Endothelial cell of umbilical vein (primary cell): ENCODE results near the gene HEMGN. TPM values are rescaled to one million over a fixed set of nuclear protein-coding genes. Genes with fewer than 3 reads are reported as not detected.

Source experiments
- BruUV-seq: library from RNA; stranded (reverse); fragments of 400-500 nt; replicated peaks from 2 replicates; lab custom pipeline; 2021; lab: Mats Ljungman, UMichigan
- CTCF ChIA-PET: fragments of 300-600, 350-600 bp; sonication (Branson Sonifier 250); formaldehyde crosslinking; loops from one replicate; lab custom pipeline; 2021; ENCODE audit warnings: antibody characterized with exemption, inconsistent platforms; lab: Charles Lee
- POLR2A ChIA-PET: fragments of 300-600, 350-600 bp; sonication (Branson Sonifier 250); formaldehyde crosslinking; loops from one replicate; lab custom pipeline; 2021; ENCODE audit warnings: antibody characterized with exemption, inconsistent platforms; lab: Charles Lee
- DNase-seq: peaks from one replicate; pipeline ENCODE4 v3.0.0-alpha.2; 2011; ENCODE audit warnings: low read depth, low spot score
- FAIRE-seq: peaks from 2 replicates; lab custom pipeline; 2011; peaks lifted over from hg19 to GRCh38; lab: Jason Lieb, UNC
- H2AFZ ChIP-seq: 2 replicates; pipeline ENCODE4 v1.6.0; 2012; ENCODE audit warnings: low read depth, low read length, control low read depth, inconsistent platforms
- H3K27ac ChIP-seq: 2 replicates; pipeline ENCODE4 v1.5.1; 2011; ENCODE audit warnings: low read depth, mild to moderate bottlenecking, control low read depth, low read length, moderate library complexity; ENCODE audit not compliant: insufficient read depth
- H3K27me3 ChIP-seq, 2 experiments: 2 replicates each; pipeline versions ENCODE4 v1.6.0 to v1.6.1; 2011; ENCODE audit warnings: low read length in 2 of 2, mixed read lengths in 1 of 2; ENCODE audit not compliant: control insufficient read depth in 2 of 2, insufficient read depth in 2 of 2
- H3K36me3 ChIP-seq, 2 experiments: 2 replicates in 1 of 2; 3 replicates in 1 of 2; pipeline ENCODE4 v1.5.1; 2011; ENCODE audit warnings: low read length in 2 of 2, mild to moderate bottlenecking in 1 of 2, moderate library complexity in 1 of 2; ENCODE audit not compliant: control insufficient read depth in 2 of 2, insufficient read depth in 2 of 2; ENCODE audit errors: extremely low read depth in 1 of 2
- H3K4me1 ChIP-seq: 3 replicates; pipeline ENCODE4 v1.5.1; 2011; ENCODE audit warnings: mild to moderate bottlenecking, low read length; ENCODE audit not compliant: control insufficient read depth, insufficient read depth; ENCODE audit errors: extremely low read depth
- H3K4me2 ChIP-seq: 2 replicates; pipeline ENCODE4 v1.6.1; 2011; ENCODE audit warnings: low read length, control low read depth, mixed read lengths; ENCODE audit not compliant: insufficient read depth
- H3K4me3 ChIP-seq, 3 experiments: fragments of 200-600 bp in 1 of 3; sonication (generic), shearing (Covaris generic) in 1 of 3; replicated peaks in 1 of 3; 2 replicates each; pipeline ENCODE4 v1.5.1; 2011 to 2016; ENCODE audit warnings: control low read depth in 3 of 3, low read length in 3 of 3, mild to moderate bottlenecking in 2 of 3, inconsistent platforms in 1 of 3, low read depth in 1 of 3, moderate library complexity in 1 of 3; ENCODE audit not compliant: insufficient read depth in 1 of 3
- H3K79me2 ChIP-seq: 2 replicates; pipeline ENCODE4 v1.6.0; 2012; ENCODE audit warnings: low read length, inconsistent platforms; ENCODE audit not compliant: control insufficient read depth, insufficient read depth
- H3K9ac ChIP-seq: replicated peaks from 2 replicates; pipeline ENCODE3; 2011; ENCODE audit warnings: low read length, control low read depth; ENCODE audit not compliant: insufficient read depth; ENCODE audit errors: extremely low read depth
- H3K9me1 ChIP-seq: replicated peaks from 3 replicates; pipeline ENCODE4 v1.6.0; 2011; ENCODE audit warnings: mild to moderate bottlenecking, low read length; ENCODE audit not compliant: control insufficient read depth, insufficient read depth; ENCODE audit errors: extremely low read depth
- H3K9me3 ChIP-seq: replicated peaks from 2 replicates; pipeline ENCODE4 v1.5.1; 2012; ENCODE audit warnings: low read length, inconsistent platforms; ENCODE audit not compliant: control insufficient read depth, insufficient read depth
- H4K20me1 ChIP-seq: replicated peaks from 2 replicates; pipeline ENCODE3; 2011; ENCODE audit warnings: mild to moderate bottlenecking, low read length; ENCODE audit not compliant: control insufficient read depth, insufficient read depth; ENCODE audit errors: extremely low read depth
- EZH2 ChIP-seq: IDR thresholded peaks from 2 replicates; pipeline ENCODE4 v1.6.1; 2012; ENCODE audit warnings: borderline replicate concordance, low read depth, mild to moderate bottlenecking, moderate library complexity, low read length, inconsistent platforms; ENCODE audit not compliant: severe bottlenecking
- GATA2 ChIP-seq: IDR thresholded peaks from 2 replicates; pipeline ENCODE4 v1.7.0; 2011; ENCODE audit warnings: low read depth, mild to moderate bottlenecking, moderate library complexity, mixed read lengths, low read length; ENCODE audit not compliant: insufficient read length, insufficient read depth
- JUN ChIP-seq: IDR thresholded peaks from 2 replicates; pipeline ENCODE4 v1.6.1; 2011; ENCODE audit warnings: borderline replicate concordance, low read depth; ENCODE audit not compliant: insufficient read length, insufficient read depth
- MAX ChIP-seq: IDR thresholded peaks from 2 replicates; pipeline ENCODE4 v1.6.1; 2011; ENCODE audit not compliant: insufficient read depth, insufficient read length
- MYC ChIP-seq: IDR thresholded peaks from one replicate; pipeline ENCODE4 v1.6.1; 2011; ENCODE audit warnings: mild to moderate bottlenecking, low read depth, low read length
- dilution Hi-C: fragments of 300-500 bp; cut with MboI; formaldehyde crosslinking; loops from one replicate; pipeline ENCODE4 v1.15.0; 2019; ENCODE audit warnings: low sequenced_read_pairs; ENCODE audit not compliant: extremely low pct_ligation_motif_present
- intact Hi-C: fragments of 100-400 bp; cut with micrococcal nuclease; formaldehyde crosslinking; loops from one replicate; pipeline ENCODE4 v1.10.0; 2022
- polyA plus RNA-seq, 4 experiments: library from polyadenylated mRNA; depleted of rRNA in 3 of 4; stranded (reverse) in 3 of 4; unstranded in 1 of 4; fragments of >200 nt; gene quantifications; 2 replicates each; pipeline versions ENCODE4 v1.2.1 to v1.2.3, GENCODE V29; 2011 to 2012; ENCODE audit warnings: missing spikeins in 1 of 4
- total RNA-seq: library from RNA; stranded (reverse); gene quantifications from 2 replicates; pipeline ENCODE4 v1.2.3, GENCODE V29; 2021
- TF ChIP-seq, protein P1 (sequence below), 2 donors: IDR thresholded peaks; 1 replicate in 1 of 2; 2 replicates in 1 of 2; pipeline ENCODE4 v1.5.1; 2011; ENCODE audit warnings: low read length in 2 of 2, mild to moderate bottlenecking in 2 of 2, moderate library complexity in 2 of 2, control low read depth in 1 of 2, inconsistent platforms in 1 of 2, low read depth in 1 of 2; ENCODE audit not compliant: insufficient read depth in 1 of 2; ENCODE audit errors: extremely low read depth in 1 of 2

Gene HEMGN
- total and polyA plus RNA-seq, 2 donors (not counting 3 experiments of a cell fraction or from before 2014, with no cell fraction given): not detected

- intact Hi-C loops: no loop called here
- POLR2A ChIA-PET: no interaction called here
- no peak overlapping the region for H3K4me3 ChIP-seq
- H2AFZ ChIP-seq: no peak overlapping the region
- no peak overlapping the region for H3K27ac ChIP-seq
- H3K9me3 ChIP-seq: no peaks in the 10 kb centered on the region
- no peak for FAIRE-seq
- dilution Hi-C loops: no loop called here
- no peaks in the 10 kb centered on the region for H4K20me1 ChIP-seq
- H3K79me2 ChIP-seq: no peaks in the 10 kb centered on the region
- H3K9ac ChIP-seq: no peak overlapping the region
- peaks cover 7% of the 10 kb centered on the region for H3K4me1 ChIP-seq
- H3K36me3 ChIP-seq: no peaks in the 10 kb centered on the region
- H3K4me2 ChIP-seq: no peak overlapping the region
- no peaks in the 10 kb centered on the region for H3K27me3 ChIP-seq
- BruUV-seq: no TSS peak
- DNase-seq: no peak
- H3K9me1 ChIP-seq: no peaks in the 10 kb centered on the region
- CTCF ChIA-PET: interaction anchor here (0.6 to 3.3 kb wide), 2 partner anchors 10 to 15 kb away, joined by 3 to 24 read pairs; no protein-coding TSS in a partner anchor
- TF ChIP-seq MYC: no peak
- TF ChIP-seq GATA2: no peak
- no peak for TF ChIP-seq EZH2
- no peak for TF ChIP-seq JUN
- TF ChIP-seq, protein P1, sequence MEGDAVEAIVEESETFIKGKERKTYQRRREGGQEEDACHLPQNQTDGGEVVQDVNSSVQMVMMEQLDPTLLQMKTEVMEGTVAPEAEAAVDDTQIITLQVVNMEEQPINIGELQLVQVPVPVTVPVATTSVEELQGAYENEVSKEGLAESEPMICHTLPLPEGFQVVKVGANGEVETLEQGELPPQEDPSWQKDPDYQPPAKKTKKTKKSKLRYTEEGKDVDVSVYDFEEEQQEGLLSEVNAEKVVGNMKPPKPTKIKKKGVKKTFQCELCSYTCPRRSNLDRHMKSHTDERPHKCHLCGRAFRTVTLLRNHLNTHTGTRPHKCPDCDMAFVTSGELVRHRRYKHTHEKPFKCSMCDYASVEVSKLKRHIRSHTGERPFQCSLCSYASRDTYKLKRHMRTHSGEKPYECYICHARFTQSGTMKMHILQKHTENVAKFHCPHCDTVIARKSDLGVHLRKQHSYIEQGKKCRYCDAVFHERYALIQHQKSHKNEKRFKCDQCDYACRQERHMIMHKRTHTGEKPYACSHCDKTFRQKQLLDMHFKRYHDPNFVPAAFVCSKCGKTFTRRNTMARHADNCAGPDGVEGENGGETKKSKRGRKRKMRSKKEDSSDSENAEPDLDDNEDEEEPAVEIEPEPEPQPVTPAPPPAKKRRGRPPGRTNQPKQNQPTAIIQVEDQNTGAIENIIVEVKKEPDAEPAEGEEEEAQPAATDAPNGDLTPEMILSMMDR (IDR thresholded peaks at IDR 0.05; ENCODE audit: extremely low read depth in 1 of 2, insufficient read depth in 1 of 2, low read depth in 1 of 2, low read length in 2 of 2): no peak
- no peak for TF ChIP-seq MAX
These were observed 33.2 kb downstream of the HEMGN start for GRCh38 chr9:97904725-97905124.
